ENCODE measurements around the gene MRPS9. TPM values are rescaled to one million over a fixed set of nuclear protein-coding genes. Genes with fewer than 3 reads are reported as not detected.

MRPS9 gene
- total RNA-seq, 4 donors from 2014 or later: 16.2 to 21.0 (median 18.4) TPM

DNA sequence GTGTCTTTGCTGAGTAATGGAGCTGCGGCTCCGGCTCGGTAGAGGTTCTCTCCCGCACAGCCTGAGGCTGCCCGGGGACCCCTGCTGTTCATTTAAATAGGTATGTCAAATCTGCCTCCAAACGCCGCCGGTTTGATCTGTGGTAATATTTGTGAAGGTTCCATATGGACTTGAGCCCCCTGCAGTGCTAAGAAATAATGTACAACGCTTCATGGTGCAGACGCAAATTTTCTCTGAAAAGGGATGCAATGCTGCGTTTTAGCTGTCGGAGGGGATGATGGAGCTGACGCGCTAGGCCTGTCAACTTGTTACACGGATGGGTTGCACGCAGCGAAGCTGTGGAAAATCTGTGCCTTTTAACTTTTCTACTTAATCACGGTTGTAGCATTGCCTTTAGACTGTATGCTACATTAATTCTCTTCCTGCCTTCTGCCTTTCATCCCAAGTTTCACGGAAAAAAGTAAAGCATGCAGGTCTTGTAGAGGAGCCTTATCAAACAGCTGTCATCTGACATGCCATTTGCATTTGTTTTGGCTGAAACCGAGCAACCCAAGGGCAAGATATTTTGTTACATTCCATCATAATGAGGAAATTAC lies 43.2 kb downstream of the MRPS9 start:
- WGBS: 71% methylated on average over 19 of the region's 20 CpGs
- TF ChIP-seq POLR2AphosphoS5 (IDR thresholded peaks at IDR 0.05) (no peak), POLR2A (IDR thresholded peaks at IDR 0.05; ENCODE audit: low read depth) (no peak)
- Histone ChIP-seq H3K27me3 (no peaks in the 10 kb centered on the region), H3K27ac (replicated peaks in 1 of 4) (no peak overlapping the region), H3K9me3 (no peaks in the 10 kb centered on the region), H3K36me3 (peaks cover 0 to 15% (median 6%) of the 10 kb centered on the region in 4 donors), H3K4me3 (no peak overlapping the region), H3K4me1 (peaks cover 0 to 6% (median 0%) of the 10 kb centered on the region in 4 donors)
- DNase-seq (ENCODE audit: extremely low spot score): no peak
- intact Hi-C loops (cut with DNase I): no loop called here

DNA sequence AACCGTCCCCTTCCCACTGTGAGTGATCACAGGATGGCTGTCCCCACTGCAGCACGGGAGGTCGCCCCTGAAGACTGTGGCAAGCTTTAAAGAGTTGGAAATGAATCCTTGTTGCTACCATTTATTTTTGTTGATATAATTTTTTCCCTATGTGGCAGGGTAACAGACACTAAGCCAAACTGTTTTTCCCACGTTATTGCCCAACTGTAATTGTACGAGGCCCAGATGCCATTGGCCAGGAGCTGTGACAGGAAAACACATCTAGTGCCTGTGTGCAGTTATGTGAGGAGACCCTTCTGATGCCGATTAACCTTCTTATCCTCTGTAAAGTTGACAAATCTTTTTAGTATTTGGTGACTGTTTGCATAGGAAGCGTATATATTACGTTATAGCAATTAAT lies 44.2 kb downstream of the MRPS9 start:
- H3K9me3 ChIP-seq: no peaks in the 10 kb centered on the region
- H3K4me1 ChIP-seq: peaks cover 0 to 6% (median 0%) of the 10 kb centered on the region in 4 donors
- no peaks in the 10 kb centered on the region for H3K27me3 ChIP-seq
- WGBS: 81% methylated on average over 8 of the region's 8 CpGs
- no peak for DNase-seq (ENCODE audit: extremely low spot score)
- H3K27ac ChIP-seq (replicated peaks in 1 of 4): no peak overlapping the region
- peaks cover 0 to 15% (median 6%) of the 10 kb centered on the region in 4 donors for H3K36me3 ChIP-seq
- H3K4me3 ChIP-seq: no peak overlapping the region
- TF ChIP-seq POLR2A (IDR thresholded peaks at IDR 0.05; ENCODE audit: low read depth) (no peak), POLR2AphosphoS5 (IDR thresholded peaks at IDR 0.05) (no peak)
- intact Hi-C loops (cut with DNase I): no loop called here

DNA sequence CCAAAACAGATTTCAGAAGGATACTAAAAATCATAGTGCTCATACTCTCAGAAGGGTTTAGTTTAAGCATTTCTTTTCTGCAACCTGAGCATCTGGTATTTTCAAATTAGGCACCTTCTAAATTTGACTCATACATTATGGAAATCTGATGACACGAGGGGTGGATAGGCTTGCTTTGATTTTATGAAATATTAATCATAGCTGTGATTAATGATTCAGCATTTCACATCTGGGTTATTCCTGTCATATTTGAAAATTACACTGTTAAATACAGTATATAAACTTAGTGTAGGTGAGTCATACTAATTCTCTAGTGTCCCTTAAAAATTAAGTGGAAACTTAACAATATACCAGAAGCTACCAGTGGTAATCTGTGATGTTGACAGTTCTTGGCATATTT lies 47.7 kb downstream of the MRPS9 start:
- intact Hi-C loops (cut with DNase I): no loop called here
- peaks cover 0 to 2% (median 0%) of the 10 kb centered on the region in 4 donors for H3K4me1 ChIP-seq
- H3K9me3 ChIP-seq: no peaks in the 10 kb centered on the region
- no peak overlapping the region for H3K4me3 ChIP-seq
- no peaks in the 10 kb centered on the region for H3K27me3 ChIP-seq
- peaks cover 0 to 24% (median 14%) of the 10 kb centered on the region in 4 donors for H3K36me3 ChIP-seq
- TF ChIP-seq EP300 (IDR thresholded peaks at IDR 0.05) (no peak), POLR2AphosphoS5 (IDR thresholded peaks at IDR 0.05) (no peak), POLR2A (IDR thresholded peaks at IDR 0.05; ENCODE audit: low read depth) (no peak)
- TF ChIP-seq, protein P1, sequence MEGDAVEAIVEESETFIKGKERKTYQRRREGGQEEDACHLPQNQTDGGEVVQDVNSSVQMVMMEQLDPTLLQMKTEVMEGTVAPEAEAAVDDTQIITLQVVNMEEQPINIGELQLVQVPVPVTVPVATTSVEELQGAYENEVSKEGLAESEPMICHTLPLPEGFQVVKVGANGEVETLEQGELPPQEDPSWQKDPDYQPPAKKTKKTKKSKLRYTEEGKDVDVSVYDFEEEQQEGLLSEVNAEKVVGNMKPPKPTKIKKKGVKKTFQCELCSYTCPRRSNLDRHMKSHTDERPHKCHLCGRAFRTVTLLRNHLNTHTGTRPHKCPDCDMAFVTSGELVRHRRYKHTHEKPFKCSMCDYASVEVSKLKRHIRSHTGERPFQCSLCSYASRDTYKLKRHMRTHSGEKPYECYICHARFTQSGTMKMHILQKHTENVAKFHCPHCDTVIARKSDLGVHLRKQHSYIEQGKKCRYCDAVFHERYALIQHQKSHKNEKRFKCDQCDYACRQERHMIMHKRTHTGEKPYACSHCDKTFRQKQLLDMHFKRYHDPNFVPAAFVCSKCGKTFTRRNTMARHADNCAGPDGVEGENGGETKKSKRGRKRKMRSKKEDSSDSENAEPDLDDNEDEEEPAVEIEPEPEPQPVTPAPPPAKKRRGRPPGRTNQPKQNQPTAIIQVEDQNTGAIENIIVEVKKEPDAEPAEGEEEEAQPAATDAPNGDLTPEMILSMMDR (IDR thresholded peaks at IDR 0.05): no peak
- WGBS: 72% methylated on average over 1 of the region's 1 CpG
- no peak for DNase-seq (ENCODE audit: extremely low spot score)
- H3K27ac ChIP-seq (replicated peaks in 1 of 4): no peak overlapping the region

DNA sequence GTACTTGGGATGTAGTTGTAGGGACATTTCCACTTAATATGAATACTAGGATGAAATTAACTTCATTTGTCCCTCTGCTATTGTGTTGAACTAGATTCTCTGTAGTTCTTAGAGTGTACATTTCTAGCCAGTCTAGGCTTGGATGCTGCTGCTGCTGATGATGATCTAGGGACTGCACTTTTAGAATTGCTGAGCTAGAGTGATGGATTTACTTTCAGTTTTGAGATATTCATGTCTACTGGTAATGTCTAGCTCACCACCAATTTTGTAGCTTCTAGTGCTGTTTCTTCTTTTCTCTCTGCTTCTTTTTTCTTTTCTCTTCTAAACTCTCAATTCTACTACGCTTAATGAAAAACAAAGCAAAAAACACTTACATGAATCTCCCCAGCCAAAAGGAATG lies 49.4 kb downstream of the MRPS9 start:
- TF ChIP-seq POLR2AphosphoS5 (IDR thresholded peaks at IDR 0.05) (no peak), EP300 (IDR thresholded peaks at IDR 0.05) (no peak), POLR2A (IDR thresholded peaks at IDR 0.05; ENCODE audit: low read depth) (no peak)
- TF ChIP-seq, protein P1 (IDR thresholded peaks at IDR 0.05): no peak
- no peak for DNase-seq (ENCODE audit: extremely low spot score)
- WGBS: 95% methylated on average over 1 of the region's 1 CpG
- H3K36me3 ChIP-seq: peaks cover 0 to 20% (median 11%) of the 10 kb centered on the region in 4 donors
- no peak overlapping the region for H3K4me3 ChIP-seq
- H3K27me3 ChIP-seq: no peaks in the 10 kb centered on the region
- no peaks in the 10 kb centered on the region for H3K4me1 ChIP-seq
- H3K9me3 ChIP-seq: no peaks in the 10 kb centered on the region
- intact Hi-C loops (cut with DNase I): no loop called here
- no peak overlapping the region for H3K27ac ChIP-seq (replicated peaks in 1 of 4)

DNA sequence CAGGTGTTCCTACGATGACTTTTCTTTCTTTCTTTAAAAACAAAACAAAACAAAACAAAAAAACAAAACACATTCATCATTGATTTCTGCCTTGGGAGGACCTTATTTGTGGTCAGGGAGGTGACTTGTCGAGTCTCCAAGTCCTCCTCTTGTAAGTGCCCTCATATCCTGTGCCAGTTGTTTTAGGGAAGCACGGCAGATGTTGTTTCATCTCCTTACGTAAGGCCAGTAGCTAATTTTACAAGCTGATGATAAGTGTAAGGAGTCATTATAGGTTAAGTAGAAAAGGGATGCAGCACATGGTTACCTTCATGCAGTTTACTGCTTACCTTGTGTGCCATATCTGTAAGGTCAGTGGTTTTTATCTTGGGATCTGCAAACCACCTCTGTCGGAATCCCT lies 52.2 kb downstream of the MRPS9 start:
- intact Hi-C loops (cut with DNase I): no loop called here
- no peak for DNase-seq (ENCODE audit: extremely low spot score)
- H3K36me3 ChIP-seq: peaks cover 0 to 43% (median 13%) of the 10 kb centered on the region in 4 donors
- H3K27ac ChIP-seq (replicated peaks in 1 of 4): no peak overlapping the region
- H3K4me3 ChIP-seq: no peak overlapping the region
- H3K27me3 ChIP-seq: no peaks in the 10 kb centered on the region
- WGBS: 84% methylated on average over 5 of the region's 5 CpGs
- H3K9me3 ChIP-seq: no peaks in the 10 kb centered on the region
- H3K4me1 ChIP-seq: no peaks in the 10 kb centered on the region
- TF ChIP-seq, protein P1 (IDR thresholded peaks at IDR 0.05): no peak

DNA sequence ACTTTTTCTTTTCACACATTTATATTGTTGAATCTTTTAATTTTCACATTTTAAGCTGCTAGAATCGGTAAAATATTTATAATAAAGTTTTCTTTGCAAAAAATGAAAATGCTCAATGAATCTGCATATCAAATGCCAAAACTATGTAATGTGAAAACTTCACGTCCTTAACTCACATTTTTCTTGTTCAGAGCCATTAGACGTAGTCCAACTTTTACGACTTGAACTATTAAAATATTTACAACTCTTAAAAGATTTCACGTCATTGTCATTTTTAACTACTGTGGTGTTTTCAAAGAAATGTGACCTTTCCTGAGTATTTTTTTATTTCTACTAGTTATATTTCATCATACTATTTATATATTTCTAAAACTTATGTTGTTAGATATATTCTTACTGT lies 54.9 kb downstream of the MRPS9 start:
- Histone ChIP-seq H3K27ac (replicated peaks in 1 of 4) (no peak overlapping the region), H3K36me3 (peaks cover 11 to 62% (median 25%) of the 10 kb centered on the region in 4 donors), H3K4me1 (no peaks in the 10 kb centered on the region), H3K9me3 (no peaks in the 10 kb centered on the region), H3K4me3 (no peak overlapping the region), H3K27me3 (no peaks in the 10 kb centered on the region)
- no peak for TF ChIP-seq POLR2AphosphoS5 (IDR thresholded peaks at IDR 0.05)
- TF ChIP-seq EP300 (IDR thresholded peaks at IDR 0.05): no peak
- TF ChIP-seq POLR2A (IDR thresholded peaks at IDR 0.05; ENCODE audit: low read depth): no peak
- TF ChIP-seq, protein P1 (IDR thresholded peaks at IDR 0.05): no peak
- DNase-seq (ENCODE audit: extremely low spot score): no peak
- intact Hi-C loops (cut with DNase I): no loop called here
- 91% methylated on average over 5 of the region's 5 CpGs for WGBS

Data from esophagus muscularis mucosa (tissue), 4 donors.